Thyroid gland (tissue), 4 donors: ENCODE measurements around the gene PHACTR3.

Experiments
- POLR2A ChIP-seq, 2 donors: fragments of 450-650 bp; IDR thresholded peaks; one replicate each; pipeline ENCODE4 v1.6.1; 2017; ENCODE audit warnings: antibody characterized with exemption in 2 of 2, mild to moderate bottlenecking in 2 of 2, moderate library complexity in 1 of 2
- TF ChIP-seq, protein P1 (sequence below), 6 experiments: fragments of 200-600 bp in 3 of 6; fragments of 450-650 bp in 3 of 6; sonication (generic) in 3 of 6; IDR thresholded peaks; one replicate each; pipeline ENCODE4 v1.5.1; 2016 to 2019; ENCODE audit warnings: antibody characterized with exemption in 6 of 6, mild to moderate bottlenecking in 2 of 6, inconsistent platforms in 1 of 6, moderate library complexity in 1 of 6

DNA sequence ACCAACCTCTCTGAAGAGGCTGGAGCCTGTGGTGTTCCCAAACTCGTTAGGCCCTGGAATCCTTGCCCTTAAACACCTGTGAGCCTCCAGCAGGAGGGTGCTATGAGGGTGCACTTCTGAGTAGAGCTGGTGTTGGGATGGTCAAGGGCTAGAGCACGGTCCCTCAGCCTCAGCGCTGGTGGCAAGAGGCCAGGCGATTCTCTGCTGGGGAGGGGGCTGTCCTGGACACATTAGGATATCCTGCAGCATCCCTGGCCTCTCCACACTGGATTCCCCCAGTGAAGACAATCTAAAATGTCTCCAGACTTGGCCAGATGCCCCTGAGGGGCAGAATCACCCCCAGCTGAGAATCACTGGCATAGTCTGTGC is 171.3 kb downstream of the PHACTR3 start:
- TF ChIP-seq POLR2A (IDR thresholded peaks at IDR 0.05) = no peak
- TF ChIP-seq, protein P1, sequence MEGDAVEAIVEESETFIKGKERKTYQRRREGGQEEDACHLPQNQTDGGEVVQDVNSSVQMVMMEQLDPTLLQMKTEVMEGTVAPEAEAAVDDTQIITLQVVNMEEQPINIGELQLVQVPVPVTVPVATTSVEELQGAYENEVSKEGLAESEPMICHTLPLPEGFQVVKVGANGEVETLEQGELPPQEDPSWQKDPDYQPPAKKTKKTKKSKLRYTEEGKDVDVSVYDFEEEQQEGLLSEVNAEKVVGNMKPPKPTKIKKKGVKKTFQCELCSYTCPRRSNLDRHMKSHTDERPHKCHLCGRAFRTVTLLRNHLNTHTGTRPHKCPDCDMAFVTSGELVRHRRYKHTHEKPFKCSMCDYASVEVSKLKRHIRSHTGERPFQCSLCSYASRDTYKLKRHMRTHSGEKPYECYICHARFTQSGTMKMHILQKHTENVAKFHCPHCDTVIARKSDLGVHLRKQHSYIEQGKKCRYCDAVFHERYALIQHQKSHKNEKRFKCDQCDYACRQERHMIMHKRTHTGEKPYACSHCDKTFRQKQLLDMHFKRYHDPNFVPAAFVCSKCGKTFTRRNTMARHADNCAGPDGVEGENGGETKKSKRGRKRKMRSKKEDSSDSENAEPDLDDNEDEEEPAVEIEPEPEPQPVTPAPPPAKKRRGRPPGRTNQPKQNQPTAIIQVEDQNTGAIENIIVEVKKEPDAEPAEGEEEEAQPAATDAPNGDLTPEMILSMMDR (IDR thresholded peaks at IDR 0.05) = no peak
